HepG2 (cell line): Measurements from ENCODE around the gene TECTB. TPM values are rescaled to one million over a fixed set of nuclear protein-coding genes. Genes with fewer than 3 reads are reported as not detected.

Source experiments
- BCL6 ChIP-seq: IDR thresholded peaks from 2 replicates; pipeline ENCODE4 v1.6.1; 2016; ENCODE audit warnings: missing genetic modification reagents, missing compliant biosample characterization
- BRD4 ChIP-seq: sonication (generic); formaldehyde crosslinking; IDR thresholded peaks from 2 replicates; pipeline ENCODE4 v1.4.0; 2020; ENCODE audit warnings: missing genetic modification reagents
- CEBPG ChIP-seq: IDR thresholded peaks from 2 replicates; pipeline ENCODE4 v1.6.1; 2016
- CREM ChIP-seq, 2 experiments: sonication (generic) in 1 of 2; formaldehyde crosslinking in 1 of 2; IDR thresholded peaks; 2 replicates each; pipeline versions ENCODE4 v1.4.0 to v1.6.1; 2016 to 2020; ENCODE audit warnings: antibody characterized with exemption in 1 of 2, mild to moderate bottlenecking in 1 of 2, missing genetic modification reagents in 1 of 2
- ELF4 ChIP-seq: sonication (generic); formaldehyde crosslinking; IDR thresholded peaks from 2 replicates; pipeline ENCODE4 v1.5.0; 2020; ENCODE audit warnings: missing genetic modification reagents, mild to moderate bottlenecking, moderate library complexity, borderline replicate concordance
- HMG20A ChIP-seq: IDR thresholded peaks from 2 replicates; pipeline ENCODE4 v1.6.1; 2016; ENCODE audit warnings: borderline replicate concordance
- KDM1A ChIP-seq: IDR thresholded peaks from 2 replicates; pipeline ENCODE4 v1.6.1; 2016; ENCODE audit warnings: missing compliant biosample characterization
- KLF11 ChIP-seq: IDR thresholded peaks from 2 replicates; pipeline ENCODE4 v1.6.1; 2016; ENCODE audit warnings: missing compliant biosample characterization
- KMT2B ChIP-seq: IDR thresholded peaks from 2 replicates; pipeline ENCODE4 v1.6.1; 2016; ENCODE audit warnings: missing genetic modification reagents, missing compliant biosample characterization
- MED1 ChIP-seq: sonication (generic); formaldehyde crosslinking; IDR thresholded peaks from 2 replicates; pipeline ENCODE4 v1.4.0; 2020; ENCODE audit warnings: missing genetic modification reagents
- MED13 ChIP-seq: sonication (generic); formaldehyde crosslinking; IDR thresholded peaks from 2 replicates; pipeline ENCODE4 v1.5.0; 2020; ENCODE audit warnings: missing genetic modification reagents
- MEIS2 ChIP-seq: sonication (generic); formaldehyde crosslinking; IDR thresholded peaks from 2 replicates; pipeline ENCODE4 v1.9.0; 2021; ENCODE audit warnings: mild to moderate bottlenecking, missing genetic modification reagents
- NFYC ChIP-seq: IDR thresholded peaks from 2 replicates; pipeline ENCODE4 v1.6.1; 2016; ENCODE audit warnings: missing genetic modification reagents, missing compliant biosample characterization
- REPIN1 ChIP-seq: sonication (generic); formaldehyde crosslinking; IDR thresholded peaks from 2 replicates; pipeline ENCODE4 v1.8.0; 2022; ENCODE audit warnings: missing genetic modification reagents, low read depth, mild to moderate bottlenecking, borderline replicate concordance
- SIX1 ChIP-seq: sonication (generic); formaldehyde crosslinking; IDR thresholded peaks from 2 replicates; pipeline ENCODE4 v1.4.0; 2020; ENCODE audit warnings: missing genetic modification reagents, borderline replicate concordance
- SYNCRIP ChIP-seq: fragments of 200-400 bp; formaldehyde crosslinking; IDR thresholded peaks from 2 replicates; pipeline ENCODE4 v1.6.1; 2018; ENCODE audit warnings: mild to moderate bottlenecking, low read depth, low read length; ENCODE audit not compliant: insufficient read depth
- ZBTB42 ChIP-seq: sonication (generic); formaldehyde crosslinking; IDR thresholded peaks from 2 replicates; pipeline ENCODE4 v1.5.0; 2020; ENCODE audit warnings: mild to moderate bottlenecking, missing genetic modification reagents
- ZMYM4 ChIP-seq: sonication (generic); formaldehyde crosslinking; IDR thresholded peaks from 2 replicates; pipeline ENCODE4 v1.8.1; 2023; ENCODE audit warnings: mild to moderate bottlenecking, missing genetic modification reagents
- ZNF121 ChIP-seq: sonication (generic); formaldehyde crosslinking; IDR thresholded peaks from 2 replicates; pipeline ENCODE4 v1.5.0; 2020; ENCODE audit warnings: mild to moderate bottlenecking, missing genetic modification reagents
- ZNF207 ChIP-seq: fragments of 450-650 bp; IDR thresholded peaks from 2 replicates; pipeline ENCODE4 v1.6.1; 2016; ENCODE audit warnings: antibody characterized with exemption, borderline replicate concordance
- ZNF619 ChIP-seq: sonication (generic); formaldehyde crosslinking; IDR thresholded peaks from 2 replicates; pipeline ENCODE4 v1.4.0; 2020; ENCODE audit warnings: mild to moderate bottlenecking, missing genetic modification reagents
- polyA plus RNA-seq, 8 experiments: library from polyadenylated mRNA; depleted of rRNA in 3 of 8; stranded (reverse) in 7 of 8; unstranded in 1 of 8; fragments of >200 nt; fragmentation: Illumina TruSeq in 4 of 8; extraction: Trizol in 4 of 8; gene quantifications; 2 replicates each; pipeline versions ENCODE4 v1.2.1 to v1.2.3, GENCODE V29; 2011 to 2016; ENCODE audit warnings: low read depth in 4 of 8, missing spikeins in 1 of 8, mixed read lengths in 1 of 8; ENCODE audit not compliant: insufficient read depth in 1 of 8
- total RNA-seq, 5 experiments: library from RNA; depleted of rRNA; stranded (reverse); fragments of >200 nt; fragmentation: Illumina TruSeq; extraction: Trizol; gene quantifications; 2 replicates each; pipeline ENCODE4 v1.2.3, GENCODE V29; 2016; ENCODE audit warnings: low read depth in 1 of 5
- TF ChIP-seq, protein P1 (sequence below): sonication (generic); formaldehyde crosslinking; IDR thresholded peaks from 2 replicates; pipeline ENCODE4 v1.4.0; 2020; ENCODE audit warnings: missing genetic modification reagents
- TF ChIP-seq, protein P2 (sequence below): IDR thresholded peaks from 2 replicates; pipeline ENCODE4 v1.6.1; 2016; ENCODE audit warnings: low read depth, control low read depth
- TF ChIP-seq, protein P3 (sequence below): sonication (generic); formaldehyde crosslinking; IDR thresholded peaks from 2 replicates; pipeline ENCODE4 v1.4.0; 2020; ENCODE audit warnings: missing genetic modification reagents
- TF ChIP-seq, protein P4 (sequence below): sonication (generic); formaldehyde crosslinking; IDR thresholded peaks from 2 replicates; pipeline ENCODE4 v1.5.0; 2020; ENCODE audit warnings: mild to moderate bottlenecking, missing genetic modification reagents
- TF ChIP-seq, protein P5 (sequence below): IDR thresholded peaks from 2 replicates; pipeline ENCODE4 v1.6.1; 2016; ENCODE audit warnings: mild to moderate bottlenecking

TECTB gene
- total and polyA plus RNA-seq, 2 of the 13 experiments (the other 11 are each of a cell fraction or from before 2014, with no cell fraction given) = 0.78 to 1.8 TPM

DNA sequence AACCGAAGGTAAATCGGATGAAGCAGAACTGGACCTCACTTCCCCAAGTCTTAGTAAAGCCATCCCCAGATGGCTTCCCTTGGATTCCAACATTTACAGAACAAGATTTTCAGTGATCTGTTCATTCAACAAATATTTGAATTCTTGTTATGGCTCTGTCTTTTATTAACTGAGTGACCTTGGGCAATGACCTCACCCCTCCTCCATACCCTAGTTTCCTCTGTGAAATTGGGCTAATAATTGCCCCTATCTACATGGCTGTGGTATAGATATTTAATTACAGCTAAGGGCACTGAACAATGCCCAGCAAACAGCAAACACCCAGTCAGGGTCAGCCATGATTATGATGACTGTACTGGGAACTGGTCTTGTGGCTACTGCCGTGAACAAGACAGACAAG lies 19.1 kb downstream of the TECTB start (continued):
- TF ChIP-seq, protein P1, sequence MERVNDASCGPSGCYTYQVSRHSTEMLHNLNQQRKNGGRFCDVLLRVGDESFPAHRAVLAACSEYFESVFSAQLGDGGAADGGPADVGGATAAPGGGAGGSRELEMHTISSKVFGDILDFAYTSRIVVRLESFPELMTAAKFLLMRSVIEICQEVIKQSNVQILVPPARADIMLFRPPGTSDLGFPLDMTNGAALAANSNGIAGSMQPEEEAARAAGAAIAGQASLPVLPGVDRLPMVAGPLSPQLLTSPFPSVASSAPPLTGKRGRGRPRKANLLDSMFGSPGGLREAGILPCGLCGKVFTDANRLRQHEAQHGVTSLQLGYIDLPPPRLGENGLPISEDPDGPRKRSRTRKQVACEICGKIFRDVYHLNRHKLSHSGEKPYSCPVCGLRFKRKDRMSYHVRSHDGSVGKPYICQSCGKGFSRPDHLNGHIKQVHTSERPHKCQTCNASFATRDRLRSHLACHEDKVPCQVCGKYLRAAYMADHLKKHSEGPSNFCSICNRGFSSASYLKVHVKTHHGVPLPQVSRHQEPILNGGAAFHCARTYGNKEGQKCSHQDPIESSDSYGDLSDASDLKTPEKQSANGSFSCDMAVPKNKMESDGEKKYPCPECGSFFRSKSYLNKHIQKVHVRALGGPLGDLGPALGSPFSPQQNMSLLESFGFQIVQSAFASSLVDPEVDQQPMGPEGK (CRISPR knock-in tag) = peak; percentile 47
- TF ChIP-seq ZBTB42 (CRISPR knock-in tag) = no peak
- TF ChIP-seq ZNF121 = no peak
- peak; percentile 64; the same call in 1 of the 2 replicates for TF ChIP-seq BRD4 (CRISPR knock-in tag)
- TF ChIP-seq, protein P2, sequence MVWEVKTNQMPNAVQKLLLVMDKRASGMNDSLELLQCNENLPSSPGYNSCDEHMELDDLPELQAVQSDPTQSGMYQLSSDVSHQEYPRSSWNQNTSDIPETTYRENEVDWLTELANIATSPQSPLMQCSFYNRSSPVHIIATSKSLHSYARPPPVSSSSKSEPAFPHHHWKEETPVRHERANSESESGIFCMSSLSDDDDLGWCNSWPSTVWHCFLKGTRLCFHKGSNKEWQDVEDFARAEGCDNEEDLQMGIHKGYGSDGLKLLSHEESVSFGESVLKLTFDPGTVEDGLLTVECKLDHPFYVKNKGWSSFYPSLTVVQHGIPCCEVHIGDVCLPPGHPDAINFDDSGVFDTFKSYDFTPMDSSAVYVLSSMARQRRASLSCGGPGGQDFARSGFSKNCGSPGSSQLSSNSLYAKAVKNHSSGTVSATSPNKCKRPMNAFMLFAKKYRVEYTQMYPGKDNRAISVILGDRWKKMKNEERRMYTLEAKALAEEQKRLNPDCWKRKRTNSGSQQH (CRISPR knock-in tag) = no peak
- TF ChIP-seq HMG20A (CRISPR knock-in tag) = peak; percentile 67; the same call in 1 of the 2 replicates
- TF ChIP-seq, protein P3, sequence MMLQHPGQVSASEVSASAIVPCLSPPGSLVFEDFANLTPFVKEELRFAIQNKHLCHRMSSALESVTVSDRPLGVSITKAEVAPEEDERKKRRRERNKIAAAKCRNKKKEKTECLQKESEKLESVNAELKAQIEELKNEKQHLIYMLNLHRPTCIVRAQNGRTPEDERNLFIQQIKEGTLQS (CRISPR knock-in tag) = 0 out of 2 replicates have a peak, but pooled peaks have one; percentile 32
- no peak for TF ChIP-seq KDM1A (CRISPR knock-in tag)
- peak; percentile 57 for TF ChIP-seq BCL6
- no peak for TF ChIP-seq ZNF207
- peak; percentile 68 for TF ChIP-seq CEBPG (CRISPR knock-in tag)
- no peak for TF ChIP-seq KMT2B (CRISPR knock-in tag)
- TF ChIP-seq ELF4 (CRISPR knock-in tag) = no peak
- TF ChIP-seq REPIN1 (CRISPR knock-in tag) = no peak
- TF ChIP-seq NFYC (CRISPR knock-in tag) = no peak
- peak; percentile 46; the same call in 1 of the 2 replicates for TF ChIP-seq ZMYM4 (CRISPR knock-in tag)
- 0 out of 2 replicates have a peak, but pooled peaks have one; percentile 52 for TF ChIP-seq SIX1
- no peak for TF ChIP-seq ZNF619 (CRISPR knock-in tag)
- TF ChIP-seq SYNCRIP = no peak
- TF ChIP-seq MED1 (CRISPR knock-in tag) = peak; percentile 89
- peak; percentile 66 for TF ChIP-seq CREM (IDR thresholded peaks at IDR 0.05)
- no peak for TF ChIP-seq CREM (CRISPR knock-in tag; IDR thresholded peaks at IDR 0.05)
- TF ChIP-seq MED13 = peak; percentile 83
- no peak for TF ChIP-seq MEIS2
- TF ChIP-seq, protein P4, sequence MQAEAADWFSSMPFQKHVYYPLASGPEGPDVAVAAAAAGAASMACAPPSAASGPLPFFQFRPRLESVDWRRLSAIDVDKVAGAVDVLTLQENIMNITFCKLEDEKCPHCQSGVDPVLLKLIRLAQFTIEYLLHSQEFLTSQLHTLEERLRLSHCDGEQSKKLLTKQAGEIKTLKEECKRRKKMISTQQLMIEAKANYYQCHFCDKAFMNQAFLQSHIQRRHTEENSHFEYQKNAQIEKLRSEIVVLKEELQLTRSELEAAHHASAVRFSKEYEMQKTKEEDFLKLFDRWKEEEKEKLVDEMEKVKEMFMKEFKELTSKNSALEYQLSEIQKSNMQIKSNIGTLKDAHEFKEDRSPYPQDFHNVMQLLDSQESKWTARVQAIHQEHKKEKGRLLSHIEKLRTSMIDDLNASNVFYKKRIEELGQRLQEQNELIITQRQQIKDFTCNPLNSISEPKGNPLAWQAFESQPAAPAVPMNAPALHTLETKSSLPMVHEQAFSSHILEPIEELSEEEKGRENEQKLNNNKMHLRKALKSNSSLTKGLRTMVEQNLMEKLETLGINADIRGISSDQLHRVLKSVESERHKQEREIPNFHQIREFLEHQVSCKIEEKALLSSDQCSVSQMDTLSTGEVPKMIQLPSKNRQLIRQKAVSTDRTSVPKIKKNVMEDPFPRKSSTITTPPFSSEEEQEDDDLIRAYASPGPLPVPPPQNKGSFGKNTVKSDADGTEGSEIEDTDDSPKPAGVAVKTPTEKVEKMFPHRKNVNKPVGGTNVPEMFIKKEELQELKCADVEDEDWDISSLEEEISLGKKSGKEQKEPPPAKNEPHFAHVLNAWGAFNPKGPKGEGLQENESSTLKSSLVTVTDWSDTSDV (CRISPR knock-in tag) = no peak
- TF ChIP-seq, protein P5, sequence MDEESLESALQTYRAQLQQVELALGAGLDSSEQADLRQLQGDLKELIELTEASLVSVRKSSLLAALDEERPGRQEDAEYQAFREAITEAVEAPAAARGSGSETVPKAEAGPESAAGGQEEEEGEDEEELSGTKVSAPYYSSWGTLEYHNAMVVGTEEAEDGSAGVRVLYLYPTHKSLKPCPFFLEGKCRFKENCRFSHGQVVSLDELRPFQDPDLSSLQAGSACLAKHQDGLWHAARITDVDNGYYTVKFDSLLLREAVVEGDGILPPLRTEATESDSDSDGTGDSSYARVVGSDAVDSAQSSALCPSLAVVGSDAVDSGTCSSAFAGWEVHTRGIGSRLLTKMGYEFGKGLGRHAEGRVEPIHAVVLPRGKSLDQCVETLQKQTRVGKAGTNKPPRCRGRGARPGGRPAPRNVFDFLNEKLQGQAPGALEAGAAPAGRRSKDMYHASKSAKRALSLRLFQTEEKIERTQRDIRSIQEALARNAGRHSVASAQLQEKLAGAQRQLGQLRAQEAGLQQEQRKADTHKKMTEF (CRISPR knock-in tag) = 0 out of 2 replicates have a peak, but pooled peaks have one; percentile 34
- TF ChIP-seq KLF11 (CRISPR knock-in tag) = no peak
